Neural progenitor cell (in vitro differentiated cells): ENCODE data around the gene INSYN1.

ENCODE experiments used
- CTCF ChIP-seq: fragments of 200-600 bp; sonication (generic); IDR thresholded peaks from 2 replicates; pipeline ENCODE4 v1.5.1; 2017; ENCODE audit warnings: antibody characterized with exemption, mild to moderate bottlenecking
- EZH2 ChIP-seq: fragments of 200-600 bp; sonication (generic); IDR thresholded peaks from 2 replicates; pipeline ENCODE4 v1.6.1; 2017; ENCODE audit warnings: antibody characterized with exemption, mild to moderate bottlenecking, moderate library complexity

- no peak for TF ChIP-seq CTCF
- no peak for TF ChIP-seq EZH2
Observed at GRCh38 chr15:73699249-73700040, 53.7 kb downstream of the INSYN1 start.
